NCI-H146 treated with DMSO at 0.1 percent for 48 hours (cell line): ENCODE results near the gene APPL1.

Source experiments
- DNase-seq: peaks from one replicate; lab custom pipeline; 2025; ENCODE audit not compliant: unreplicated experiment; lab: John Stamatoyannopoulos, UW

APPL1 gene

GRCh38 chr3:57227204-57227929 is at the start of gene APPL1:
APPL1 (plus strand) TSS chr3:57227729; CDS start chr3:57227884, 155 bp downstream.
- DNase-seq: peak; percentile 75

- peak; percentile 10 for DNase-seq
These were observed 47.7 kb upstream of the APPL1 start for GRCh38 chr3:57179580-57180410.

GRCh38 chr3:57184526-57184925 is 43.0 kb upstream of the APPL1 start:
- no peak for DNase-seq

GRCh38 chr3:57192028-57192427 is 35.5 kb upstream of the APPL1 start:
- DNase-seq: no peak

DNA sequence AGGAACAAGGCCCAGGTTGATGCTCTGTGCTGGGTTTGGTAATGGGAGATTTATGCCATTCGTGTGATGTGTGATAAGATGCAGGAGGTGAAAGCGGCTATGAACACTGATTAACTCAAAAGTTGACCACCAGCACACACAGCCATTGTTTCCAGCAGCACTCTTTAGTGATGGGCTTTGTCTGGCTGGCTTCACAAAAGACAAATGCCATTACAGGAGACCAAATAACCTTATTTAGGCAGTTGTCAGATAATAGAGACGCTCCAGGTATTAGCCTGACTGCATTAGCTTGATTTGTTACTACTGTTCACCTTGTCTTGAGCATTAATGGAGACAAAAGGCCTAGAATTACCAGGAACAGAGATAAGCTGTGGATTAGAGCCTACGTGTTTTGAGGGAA is 32.9 kb upstream of the APPL1 start:
- no peak for DNase-seq

DNA sequence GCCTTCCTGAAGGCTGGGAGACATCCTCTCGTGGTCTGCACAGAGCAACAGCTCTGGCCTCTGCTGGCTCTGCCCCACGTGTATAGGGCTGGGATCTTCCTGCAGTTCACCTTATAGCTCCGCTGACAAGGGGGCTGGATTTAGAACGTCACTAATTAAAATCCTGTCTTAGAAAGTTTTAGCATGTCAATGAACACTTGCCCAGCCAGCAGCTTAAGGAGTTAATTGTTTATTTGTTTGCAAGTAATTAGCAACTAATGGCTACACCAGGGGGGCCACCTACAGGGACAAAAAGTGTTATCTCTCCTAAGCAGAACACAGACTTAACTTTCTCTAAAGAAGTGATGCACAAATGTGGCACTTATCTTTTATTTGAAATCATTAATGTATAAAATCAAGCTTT is 27.6 kb upstream of the APPL1 start, which contains the start of gene HESX1:
TSS of gene HESX1 (minus strand) at position 84 of the 403 bp plus-strand sequence. CDS start at position 24, 60 bp downstream.
- no peak for DNase-seq

DNA sequence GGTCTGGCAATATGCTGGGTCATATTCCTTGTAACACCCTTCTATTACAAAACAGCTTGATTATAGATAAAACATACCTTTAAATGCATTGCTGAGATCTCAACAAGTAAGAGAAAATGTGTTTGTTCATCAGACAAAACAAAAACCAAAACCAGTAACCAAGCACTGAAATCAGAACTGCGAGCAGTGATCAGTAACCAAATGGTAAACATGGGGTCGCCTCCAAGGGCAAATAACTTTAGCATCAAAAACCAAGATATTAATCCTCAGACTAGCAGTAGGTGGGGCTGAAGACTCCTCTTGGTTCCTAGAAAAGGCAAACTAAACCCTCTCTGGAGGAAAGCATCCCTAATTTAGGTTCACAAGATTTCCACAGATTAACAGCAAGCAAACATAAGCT is 21.1 kb upstream of the APPL1 start:
- DNase-seq: no peak

- DNase-seq: peak; percentile 21
These were observed 5.6 kb upstream of the APPL1 start for GRCh38 chr3:57221883-57222282.

- DNase-seq: no peak
These were observed 2.7 kb upstream of the APPL1 start for GRCh38 chr3:57224856-57225255.

DNA sequence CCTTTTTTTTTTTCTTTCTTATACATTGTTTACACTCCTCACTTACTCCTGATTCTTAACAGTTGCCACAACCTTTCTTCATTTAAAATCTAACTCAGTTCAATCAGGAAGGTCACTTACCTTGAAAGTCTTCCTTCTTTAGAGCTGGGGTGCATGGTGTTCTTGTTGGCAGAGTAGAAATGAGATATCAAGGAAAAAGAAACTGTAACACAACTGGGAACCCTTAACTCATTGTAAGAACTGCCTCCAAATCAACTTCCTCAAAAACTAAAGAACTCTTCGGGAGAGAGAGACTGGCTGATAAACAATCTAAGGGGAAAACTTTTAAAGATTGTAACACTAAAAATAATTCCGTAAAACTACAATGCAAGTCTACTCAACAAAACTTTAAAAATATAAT is 1.4 kb upstream of the APPL1 start:
- no peak for DNase-seq

- DNase-seq: no peak
These were observed 612 bp downstream of the APPL1 start for GRCh38 chr3:57227930-57228751.

GRCh38 chr3:57230006-57230405 is 2.5 kb downstream of the APPL1 start:
- no peak for DNase-seq

GRCh38 chr3:57233799-57234198 is 6.3 kb downstream of the APPL1 start:
- no peak for DNase-seq

GRCh38 chr3:57234613-57235575 is 7.4 kb downstream of the APPL1 start:
- no peak for DNase-seq

DNA sequence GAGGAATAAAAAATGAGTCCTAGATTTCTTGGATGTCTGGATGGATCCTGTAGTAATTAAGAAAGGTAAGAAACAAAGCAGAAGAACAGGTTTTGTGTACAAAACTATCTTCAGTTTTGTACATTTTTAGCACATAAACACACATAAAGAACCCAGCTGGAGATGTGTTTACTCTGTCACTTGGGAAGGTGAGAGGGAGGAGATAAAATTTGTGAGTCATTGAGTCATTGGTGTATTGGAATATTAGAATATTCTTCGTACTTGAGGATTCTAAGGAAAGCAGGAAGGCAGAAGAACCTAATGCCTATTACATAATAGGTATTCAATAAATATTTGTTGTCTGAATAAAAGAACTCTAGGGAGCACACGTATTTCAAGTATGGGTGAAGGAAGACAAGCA is 17.4 kb downstream of the APPL1 start:
- no peak for DNase-seq

GRCh38 chr3:57252404-57252803 is 24.9 kb downstream of the APPL1 start:
- no peak for DNase-seq

- no peak for DNase-seq
These were observed 29.3 kb downstream of the APPL1 start for GRCh38 chr3:57256844-57257243.

- DNase-seq: no peak
These were observed 30.1 kb downstream of the APPL1 start for GRCh38 chr3:57257678-57258077.

- no peak for DNase-seq
These were observed 33.6 kb downstream of the APPL1 start for GRCh38 chr3:57261119-57261518.

GRCh38 chr3:57261929-57262328 is 34.4 kb downstream of the APPL1 start:
- no peak for DNase-seq
